HG02798 (cell line): ENCODE measurements around the gene B4GALT5.
A peak's percentile ranks its signal among the peaks of the same experiment; 100 is the strongest.
"Not testable (repeated sequence)": the region's sequence is repeated elsewhere in the genome, so short reads cannot be mapped to it uniquely, and the experiment has no call there.

Experiments
- ATAC-seq: cut with Tn5 transposase; IDR thresholded peaks from one replicate; pipeline ENCODE4 v1.9.1; 2021; ENCODE audit warnings: mild to moderate bottlenecking; ENCODE audit not compliant: unreplicated experiment, poor library complexity

Gene B4GALT5

GRCh38 chr20:49612127-49612738, 101.4 kb downstream of the B4GALT5 start:
- ATAC-seq = no peak

GRCh38 chr20:49611539-49612126, 102.0 kb downstream of the B4GALT5 start:
- ATAC-seq = not testable (repeated sequence)

DNA sequence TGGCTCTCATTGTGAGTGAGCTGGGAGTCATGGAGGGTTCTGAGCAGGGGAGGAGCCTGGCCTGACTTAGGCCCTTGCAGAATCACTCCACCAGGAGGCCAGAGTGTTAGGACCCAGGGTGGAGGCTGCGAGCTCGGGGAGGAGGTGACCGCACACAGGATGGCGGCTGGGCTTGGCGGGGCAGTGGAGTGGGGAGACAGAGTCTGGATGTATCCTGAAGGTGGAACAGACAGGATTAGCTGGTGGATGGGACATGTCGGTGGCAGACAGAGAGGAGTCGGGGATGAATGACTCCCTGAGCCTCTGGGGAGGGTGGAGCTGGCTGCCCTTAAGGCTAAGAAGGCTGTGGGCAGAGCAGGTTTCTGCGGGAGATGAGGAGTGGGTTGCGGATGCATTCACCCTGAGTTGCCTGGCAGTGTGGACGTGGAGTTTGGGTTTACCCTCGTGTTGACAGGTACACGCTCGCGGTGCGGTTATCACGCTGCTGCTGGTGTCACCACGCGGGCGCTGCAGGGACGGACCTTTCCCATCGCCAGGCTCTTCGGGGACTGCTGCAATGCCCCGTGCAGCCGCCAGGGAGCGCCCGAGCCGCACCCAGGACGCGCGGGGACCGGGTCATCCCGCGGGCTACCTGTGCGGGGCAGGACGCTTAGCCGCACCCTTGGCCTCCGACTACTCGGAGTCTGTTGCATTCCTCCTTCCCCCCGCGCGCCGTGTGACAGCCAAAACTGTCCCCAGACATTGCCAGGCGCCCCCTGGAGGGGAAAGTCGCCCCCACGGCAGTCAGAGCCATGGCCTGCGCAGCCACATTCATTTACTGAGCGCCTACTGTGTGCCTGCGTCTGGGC, 102.8 kb downstream of the B4GALT5 start:
- peak; percentile 68 for ATAC-seq

DNA sequence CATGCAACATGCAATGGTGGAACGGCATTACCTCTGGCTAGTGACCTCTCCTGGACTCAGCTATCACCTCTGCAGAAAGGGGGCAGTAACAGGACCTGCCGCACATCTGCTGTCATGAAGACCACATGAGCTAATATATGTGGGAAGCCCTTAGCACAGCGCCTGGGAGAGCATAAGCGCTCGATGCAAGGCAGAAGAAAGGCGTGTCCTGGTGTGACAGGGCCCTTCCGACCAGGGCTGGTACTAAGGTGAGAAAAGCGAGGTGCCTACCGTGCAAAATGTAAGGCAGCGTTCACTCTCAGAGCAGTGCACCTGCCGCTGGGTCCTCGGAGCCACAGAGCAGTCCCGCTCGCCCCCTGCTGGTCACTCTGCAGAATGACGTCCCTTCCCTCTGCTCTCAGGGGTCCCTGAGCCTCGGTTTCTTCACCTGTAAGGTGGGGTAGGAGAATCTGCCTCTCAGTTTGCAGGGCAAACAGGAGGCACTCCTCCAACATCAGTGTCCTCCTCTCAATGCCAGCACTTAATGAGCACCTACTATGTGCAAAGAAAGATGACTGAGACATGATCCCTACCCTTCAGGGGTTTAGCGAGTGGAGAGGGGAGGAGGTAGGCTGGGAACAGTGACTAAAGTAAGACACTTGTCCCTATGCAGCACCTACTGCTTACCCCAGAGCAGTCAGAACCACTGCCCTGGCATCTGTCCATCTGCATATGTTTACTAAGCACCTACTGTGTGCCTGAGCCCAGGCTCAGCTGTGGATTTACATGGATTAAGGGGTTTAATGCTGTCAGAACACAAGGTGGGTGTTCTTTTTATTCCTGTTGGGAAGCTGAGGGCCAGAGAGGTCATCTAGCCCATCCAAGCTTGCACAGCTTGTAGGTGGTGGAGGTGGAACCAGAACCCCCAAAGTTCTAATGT, 104.7 kb downstream of the B4GALT5 start:
- ATAC-seq = peak; percentile 54

DNA sequence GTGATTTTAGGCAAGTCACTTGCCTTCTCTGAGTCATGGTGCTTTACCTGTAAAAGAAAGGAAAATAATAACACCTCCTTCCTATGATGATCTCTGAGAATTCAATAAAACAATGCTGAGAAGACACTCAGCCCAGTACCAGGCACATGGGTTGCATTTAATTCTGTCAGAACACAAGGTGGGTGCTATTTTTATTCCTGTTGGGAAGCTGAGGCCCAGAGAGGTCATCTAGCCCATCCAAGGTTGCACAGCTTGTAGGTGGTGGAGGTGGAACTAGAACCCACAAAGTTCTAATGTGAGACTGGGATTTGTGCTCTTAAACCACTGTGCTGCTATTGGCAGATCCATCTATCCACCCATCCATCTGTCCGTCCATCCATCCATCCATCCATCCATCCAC, 106.1 kb downstream of the B4GALT5 start:
- ATAC-seq = no peak

DNA sequence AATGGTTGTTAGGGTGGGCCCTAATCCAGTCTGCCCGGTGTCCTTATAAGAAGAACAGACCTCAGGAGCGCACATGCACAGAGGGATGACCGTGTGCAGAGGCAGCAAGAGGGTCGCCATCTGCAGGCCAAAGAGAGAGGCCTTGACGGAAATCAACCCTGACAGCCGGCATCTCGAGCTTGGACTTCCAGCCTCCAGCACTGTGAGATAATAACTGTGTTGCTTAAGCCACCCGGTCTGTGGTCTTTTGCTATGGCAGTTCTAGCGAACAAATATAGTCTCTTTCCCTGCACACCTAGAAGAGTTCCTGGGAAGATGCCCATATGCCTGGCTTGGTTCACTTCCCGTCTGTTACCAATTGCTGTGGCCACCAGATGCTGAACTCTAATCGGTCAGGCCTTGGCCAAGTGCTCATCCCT, 110.5 kb downstream of the B4GALT5 start:
- no peak for ATAC-seq

GRCh38 chr20:49602345-49603208, 111.1 kb downstream of the B4GALT5 start:
- no peak for ATAC-seq

DNA sequence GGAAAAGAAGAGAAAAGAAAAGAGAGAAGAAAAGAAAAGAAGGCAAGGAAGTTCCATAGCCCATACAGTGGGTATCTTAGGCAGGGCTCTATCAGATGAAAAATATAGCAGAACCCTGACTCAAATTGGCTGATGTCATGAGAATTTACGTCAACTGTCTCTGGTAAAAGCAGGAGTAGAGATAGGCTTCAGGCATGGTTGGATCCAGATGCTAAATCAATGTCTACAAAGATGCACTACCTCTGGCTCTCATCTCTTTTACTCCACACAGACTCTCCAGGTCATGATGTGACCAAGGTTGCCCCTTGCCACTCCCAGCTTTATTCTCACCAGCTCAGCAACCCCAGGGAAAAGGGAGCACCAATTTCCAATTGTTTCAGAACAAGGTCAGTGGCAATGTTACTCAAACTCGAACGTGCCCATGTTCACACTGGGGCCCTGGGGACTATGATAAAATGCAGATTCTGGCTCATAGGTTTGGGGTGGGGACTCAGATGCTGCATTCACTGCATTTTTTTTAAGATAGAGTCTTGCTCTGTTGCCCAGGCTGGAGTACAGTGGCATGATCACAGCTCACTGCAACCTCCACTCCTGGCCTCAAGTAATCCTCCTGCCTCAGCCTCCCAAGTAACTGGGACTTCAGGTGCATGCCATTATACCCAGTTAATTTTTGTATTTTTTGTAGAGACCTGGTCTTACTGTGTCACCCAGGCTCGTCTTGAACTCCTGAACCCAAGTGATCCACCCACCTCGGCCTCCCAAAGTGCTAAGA, 112.3 kb downstream of the B4GALT5 start:
- no peak for ATAC-seq

GRCh38 chr20:49599746-49600113, 113.9 kb downstream of the B4GALT5 start:
- no peak for ATAC-seq

DNA sequence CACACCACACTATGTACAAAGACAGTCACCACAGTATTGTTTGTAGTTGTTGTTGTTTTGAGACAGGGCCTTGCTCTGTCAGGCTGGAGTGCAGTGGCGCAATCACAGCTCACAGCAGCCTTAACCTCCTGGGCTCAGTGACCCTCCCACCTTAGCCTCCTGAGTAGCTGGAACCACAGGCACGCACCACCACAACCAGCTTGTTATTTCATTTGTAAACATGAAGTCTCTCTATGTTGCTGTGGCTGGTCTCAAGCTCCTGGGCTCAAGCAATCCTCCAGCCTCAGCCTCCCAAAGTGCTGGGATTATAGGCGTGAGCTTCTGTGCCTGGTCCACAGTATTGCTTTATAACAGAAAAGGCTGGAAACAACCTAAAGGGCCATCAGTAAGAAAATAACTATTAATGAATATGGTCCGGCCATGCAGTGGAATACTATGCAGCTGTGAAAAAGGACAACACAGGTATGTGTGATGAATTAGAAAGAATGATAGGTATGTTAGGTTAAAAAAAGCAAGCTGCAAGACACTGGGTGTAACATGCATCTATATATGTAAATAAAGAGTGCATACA, 115.8 kb downstream of the B4GALT5 start:
- no peak for ATAC-seq

GRCh38 chr20:49595811-49596561, 117.7 kb downstream of the B4GALT5 start:
- no peak for ATAC-seq

GRCh38 chr20:49595346-49595745, 118.3 kb downstream of the B4GALT5 start:
- ATAC-seq = no peak

DNA sequence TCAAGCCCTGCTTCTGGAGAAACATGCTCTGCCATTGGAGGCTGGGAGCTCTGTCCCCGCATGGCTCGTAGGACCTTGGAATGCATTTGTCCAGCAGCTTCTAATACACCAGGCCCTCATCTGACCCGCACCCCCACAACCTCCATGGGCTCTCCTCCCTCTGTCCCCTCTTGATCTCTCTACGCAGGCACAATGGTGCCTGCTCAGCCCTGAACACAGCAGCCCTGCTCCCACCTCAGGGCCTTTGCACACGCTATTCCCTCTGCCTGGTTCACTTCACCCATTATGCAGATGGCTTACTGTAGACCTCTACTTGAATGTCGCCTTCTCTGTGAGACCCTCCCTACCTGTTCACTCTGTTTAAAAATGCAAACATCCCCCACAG, 118.8 kb downstream of the B4GALT5 start:
- ATAC-seq = no peak

- ATAC-seq = no peak
Observed at GRCh38 chr20:49594143-49594930, 119.3 kb downstream of the B4GALT5 start.

DNA sequence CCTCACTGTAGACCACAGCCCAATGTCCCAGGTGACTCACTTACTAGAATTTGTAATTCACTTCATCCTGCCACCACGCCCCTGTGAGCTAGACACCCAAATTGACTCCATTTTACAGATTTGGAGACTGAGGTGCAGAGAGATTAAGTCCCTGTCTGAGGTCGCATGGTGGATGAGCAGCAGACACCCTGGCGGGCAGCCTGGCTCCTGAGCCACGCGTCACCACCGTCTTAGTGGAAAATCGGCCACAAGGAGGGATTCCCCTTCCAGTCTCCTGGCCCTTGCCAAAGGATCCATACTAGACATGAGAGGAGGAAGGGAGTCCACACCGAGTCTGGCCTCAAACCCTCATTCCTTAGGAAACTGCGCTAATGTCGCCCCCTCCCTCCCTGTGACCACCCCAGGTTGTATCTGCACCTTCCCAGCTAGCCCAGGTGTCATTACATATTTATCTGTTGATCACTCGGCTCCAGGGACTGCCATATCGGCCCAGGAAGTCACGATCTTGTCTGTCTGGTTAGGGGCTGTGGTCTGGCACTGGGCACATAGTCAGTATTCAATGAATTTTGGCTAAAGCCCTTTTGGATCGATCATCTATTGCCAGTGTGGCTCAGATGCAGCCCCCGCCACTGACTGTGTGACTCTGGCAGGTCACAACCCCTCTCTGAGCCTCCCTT, 120.1 kb downstream of the B4GALT5 start:
- ATAC-seq = no peak

GRCh38 chr20:49592120-49592519, 121.6 kb downstream of the B4GALT5 start:
- ATAC-seq = no peak
